ENCODE measurements around the gene IQCH. TPM values are rescaled to one million over a fixed set of nuclear protein-coding genes. Genes with fewer than 3 reads are reported as not detected.

Gene IQCH
- total and polyA plus RNA-seq, 9 of the 15 experiments (the other 6 are each of a cell fraction or from before 2014, with no cell fraction given): 1.8 to 3.9 (median 2.7) TPM

DNA sequence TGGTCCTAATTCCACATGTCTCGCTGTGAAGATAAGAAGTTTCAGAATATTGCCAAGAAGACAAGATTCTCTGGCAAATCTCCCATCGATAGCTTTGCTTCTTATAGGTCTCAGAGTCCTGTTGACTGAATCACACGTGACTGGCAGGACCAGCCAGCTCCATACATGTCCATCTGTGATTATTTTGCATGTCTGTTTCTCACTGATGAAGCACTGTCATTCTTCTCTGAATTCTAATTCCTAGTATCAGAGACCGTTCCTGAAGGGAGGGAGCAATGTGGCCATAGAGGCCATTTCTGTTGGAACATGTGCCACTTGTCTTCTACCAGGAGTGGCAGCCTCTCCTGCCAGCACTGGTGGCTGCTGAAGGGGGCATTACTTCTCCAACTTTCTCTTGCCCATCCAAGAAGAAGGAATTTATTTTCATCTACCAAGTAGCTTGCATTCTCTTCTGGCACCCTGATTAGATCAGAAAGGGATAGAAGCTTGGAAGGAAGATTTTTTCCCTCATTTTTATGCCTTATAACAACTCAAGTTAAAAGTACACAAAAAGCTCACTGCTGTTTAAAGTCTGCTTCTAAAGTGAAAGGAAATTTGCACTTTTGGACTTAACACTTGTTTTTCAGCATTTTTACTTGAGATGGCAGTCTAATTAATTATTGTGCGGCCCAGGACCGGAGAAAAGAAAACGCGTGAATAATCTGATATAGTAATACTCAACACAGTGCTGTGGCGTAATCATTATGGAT is 115.8 kb downstream of the IQCH start (continued):
- TF ChIP-seq, protein P1, sequence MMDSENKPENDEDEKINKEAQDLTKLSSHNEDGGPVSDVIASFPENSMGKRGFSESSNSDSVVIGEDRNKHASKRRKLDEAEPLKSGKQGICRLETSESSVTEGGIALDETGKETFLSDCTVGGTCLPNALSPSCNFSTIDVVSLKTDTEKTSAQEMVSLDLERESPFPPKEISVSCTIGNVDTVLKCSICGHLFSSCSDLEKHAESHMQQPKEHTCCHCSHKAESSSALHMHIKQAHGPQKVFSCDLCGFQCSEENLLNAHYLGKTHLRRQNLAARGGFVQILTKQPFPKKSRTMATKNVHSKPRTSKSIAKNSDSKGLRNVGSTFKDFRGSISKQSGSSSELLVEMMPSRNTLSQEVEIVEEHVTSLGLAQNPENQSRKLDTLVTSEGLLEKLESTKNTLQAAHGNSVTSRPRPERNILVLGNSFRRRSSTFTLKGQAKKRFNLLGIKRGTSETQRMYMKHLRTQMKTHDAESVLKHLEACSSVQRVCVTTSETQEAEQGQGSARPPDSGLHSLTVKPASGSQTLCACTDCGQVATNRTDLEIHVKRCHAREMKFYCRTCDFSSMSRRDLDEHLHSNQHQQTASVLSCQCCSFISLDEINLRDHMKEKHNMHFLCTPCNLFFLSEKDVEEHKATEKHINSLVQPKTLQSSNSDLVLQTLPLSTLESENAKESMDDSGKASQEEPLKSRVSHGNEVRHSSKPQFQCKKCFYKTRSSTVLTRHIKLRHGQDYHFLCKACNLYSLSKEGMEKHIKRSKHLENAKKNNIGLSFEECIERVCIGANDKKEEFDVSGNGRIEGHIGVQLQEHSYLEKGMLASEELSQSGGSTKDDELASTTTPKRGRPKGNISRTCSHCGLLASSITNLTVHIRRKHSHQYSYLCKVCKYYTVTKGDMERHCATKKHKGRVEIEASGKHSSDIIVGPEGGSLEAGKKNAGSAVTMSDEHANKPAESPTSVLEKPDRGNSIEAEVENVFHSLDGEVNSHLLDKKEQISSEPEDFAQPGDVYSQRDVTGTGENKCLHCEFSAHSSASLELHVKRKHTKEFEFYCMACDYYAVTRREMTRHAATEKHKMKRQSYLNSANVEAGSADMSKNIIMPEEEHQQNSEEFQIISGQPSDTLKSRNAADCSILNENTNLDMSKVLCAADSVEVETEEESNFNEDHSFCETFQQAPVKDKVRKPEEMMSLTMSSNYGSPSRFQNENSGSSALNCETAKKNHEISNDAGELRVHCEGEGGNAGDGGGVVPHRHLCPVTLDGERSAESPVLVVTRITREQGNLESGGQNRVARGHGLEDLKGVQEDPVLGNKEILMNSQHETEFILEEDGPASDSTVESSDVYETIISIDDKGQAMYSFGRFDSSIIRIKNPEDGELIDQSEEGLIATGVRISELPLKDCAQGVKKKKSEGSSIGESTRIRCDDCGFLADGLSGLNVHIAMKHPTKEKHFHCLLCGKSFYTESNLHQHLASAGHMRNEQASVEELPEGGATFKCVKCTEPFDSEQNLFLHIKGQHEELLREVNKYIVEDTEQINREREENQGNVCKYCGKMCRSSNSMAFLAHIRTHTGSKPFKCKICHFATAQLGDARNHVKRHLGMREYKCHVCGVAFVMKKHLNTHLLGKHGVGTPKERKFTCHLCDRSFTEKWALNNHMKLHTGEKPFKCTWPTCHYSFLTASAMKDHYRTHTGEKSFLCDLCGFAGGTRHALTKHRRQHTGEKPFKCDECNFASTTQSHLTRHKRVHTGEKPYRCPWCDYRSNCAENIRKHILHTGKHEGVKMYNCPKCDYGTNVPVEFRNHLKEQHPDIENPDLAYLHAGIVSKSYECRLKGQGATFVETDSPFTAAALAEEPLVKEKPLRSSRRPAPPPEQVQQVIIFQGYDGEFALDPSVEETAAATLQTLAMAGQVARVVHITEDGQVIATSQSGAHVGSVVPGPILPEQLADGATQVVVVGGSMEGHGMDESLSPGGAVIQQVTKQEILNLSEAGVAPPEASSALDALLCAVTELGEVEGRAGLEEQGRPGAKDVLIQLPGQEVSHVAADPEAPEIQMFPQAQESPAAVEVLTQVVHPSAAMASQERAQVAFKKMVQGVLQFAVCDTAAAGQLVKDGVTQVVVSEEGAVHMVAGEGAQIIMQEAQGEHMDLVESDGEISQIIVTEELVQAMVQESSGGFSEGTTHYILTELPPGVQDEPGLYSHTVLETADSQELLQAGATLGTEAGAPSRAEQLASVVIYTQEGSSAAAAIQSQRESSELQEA (IDR thresholded peaks at IDR 0.05; ENCODE audit: low read depth): no peak
- TF ChIP-seq ZBTB1 (CRISPR knock-in tag; IDR thresholded peaks at IDR 0.05; ENCODE audit: borderline replicate concordance, low read depth): no peak
- no peak for TF ChIP-seq POLR2G (IDR thresholded peaks at IDR 0.05; ENCODE audit: low read depth, low read length)
- TF ChIP-seq NFXL1 (CRISPR knock-in tag; IDR thresholded peaks at IDR 0.05): no peak
- TF ChIP-seq NCOA6 (IDR thresholded peaks at IDR 0.05): no peak
- TF ChIP-seq ZNF212 (CRISPR knock-in tag; IDR thresholded peaks at IDR 0.05): no peak
- TF ChIP-seq CTBP1 (IDR thresholded peaks at IDR 0.05; ENCODE audit: borderline replicate concordance): peak; percentile 24; the same call in 1 of the 2 replicates
- 0 out of 2 replicates have a peak, but pooled peaks have one; percentile 33 for TF ChIP-seq MXI1 (IDR thresholded peaks at IDR 0.05; ENCODE audit: low read depth, low read length)
- TF ChIP-seq ZNF175 (CRISPR knock-in tag; IDR thresholded peaks at IDR 0.05; ENCODE audit: low read depth): no peak
- TF ChIP-seq, protein P2, sequence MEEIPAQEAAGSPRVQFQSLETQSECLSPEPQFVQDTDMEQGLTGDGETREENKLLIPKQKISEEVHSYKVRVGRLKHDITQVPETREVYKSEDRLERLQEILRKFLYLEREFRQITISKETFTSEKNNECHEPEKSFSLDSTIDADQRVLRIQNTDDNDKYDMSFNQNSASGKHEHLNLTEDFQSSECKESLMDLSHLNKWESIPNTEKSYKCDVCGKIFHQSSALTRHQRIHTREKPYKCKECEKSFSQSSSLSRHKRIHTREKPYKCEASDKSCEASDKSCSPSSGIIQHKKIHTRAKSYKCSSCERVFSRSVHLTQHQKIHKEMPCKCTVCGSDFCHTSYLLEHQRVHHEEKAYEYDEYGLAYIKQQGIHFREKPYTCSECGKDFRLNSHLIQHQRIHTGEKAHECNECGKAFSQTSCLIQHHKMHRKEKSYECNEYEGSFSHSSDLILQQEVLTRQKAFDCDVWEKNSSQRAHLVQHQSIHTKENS (CRISPR knock-in tag; IDR thresholded peaks at IDR 0.05): no peak
- no peak for TF ChIP-seq LEF1 (IDR thresholded peaks at IDR 0.05)
- no peak for TF ChIP-seq PTTG1 (tag; IDR thresholded peaks at IDR 0.05; ENCODE audit: low read depth)
- TF ChIP-seq ZEB2 (IDR thresholded peaks at IDR 0.05): no peak
- no peak for TF ChIP-seq MCM5 (IDR thresholded peaks at IDR 0.05; ENCODE audit: low read depth)
- no peak for TF ChIP-seq PCBP2 (IDR thresholded peaks at IDR 0.05; ENCODE audit: low read depth, low read length, poor library complexity, severe bottlenecking)
- no peak for TF ChIP-seq ZNF134 (CRISPR knock-in tag; conservative IDR thresholded peaks at IDR 0.05)
- TF ChIP-seq YY1 (IDR thresholded peaks at IDR 0.05; ENCODE audit: borderline replicate concordance in 1 of 3, control insufficient read depth in 1 of 3, extremely low read depth in 1 of 3, insufficient read depth in 3 of 3, insufficient read length in 1 of 3, insufficient replicate concordance in 2 of 3, low read depth in 1 of 3, low read length in 2 of 3): peak in 1 of 3 experiments; percentile 34
- TF ChIP-seq MTF1 (CRISPR knock-in tag; IDR thresholded peaks at IDR 0.05; ENCODE audit: borderline replicate concordance): no peak

All from K562 (cell line).